K562 (cell line): Measurements from ENCODE around the gene ZFP69B. TPM values are rescaled to one million over a fixed set of nuclear protein-coding genes. Genes with fewer than 3 reads are reported as not detected.

Experiments
- ATAC-seq: fragments of 200-7000 bp; cut with Tn5 transposase; 3 replicates; pipeline ENCODE4 v1.9.1; 2020; ENCODE audit warnings: moderate library complexity
- Bru-seq: library from RNA; stranded (reverse); fragments of 400-500 nt; gene quantifications from one replicate; lab custom pipeline; 2021; lab: Mats Ljungman, UMichigan
- BruChase-seq, 2 experiments: library from RNA; stranded (reverse); fragments of 400-500 nt; gene quantifications; one replicate each; lab custom pipeline; 2021; lab: Mats Ljungman, UMichigan
- BruUV-seq: library from RNA; stranded (reverse); fragments of 400-500 nt; replicated peaks from 2 replicates; lab custom pipeline; 2021; lab: Mats Ljungman, UMichigan
- CTCF ChIA-PET: fragments of 300-600 bp; formaldehyde crosslinking; extraction: SDS; loops from one replicate; lab custom pipeline; 2021; ENCODE audit warnings: low intra/inter-chr PET ratio; lab: Yijun Ruan, JAX
- POLR2A ChIA-PET: fragments of 300-600, 350-650 bp; sonication (Branson Sonifier 250); formaldehyde crosslinking; extraction: SDS; loops from one replicate; lab custom pipeline; 2021; ENCODE audit warnings: antibody characterized with exemption, inconsistent platforms; lab: Yijun Ruan, JAX
- DNase-seq, 4 experiments: peaks; one replicate each; pipeline versions ENCODE4 v3.0.0 to v3.0.0-alpha.2; 2011 to 2018; ENCODE audit warnings: low spot score in 3 of 4, mixed read lengths in 3 of 4; ENCODE audit errors: extremely low read depth in 1 of 4
- FAIRE-seq: peaks from 2 replicates; lab custom pipeline; 2011; peaks lifted over from hg19 to GRCh38; lab: Jason Lieb, UNC
- H2AFZ ChIP-seq: 2 replicates; pipeline ENCODE4 v1.6.0; 2011; ENCODE audit warnings: low read depth, low read length, control low read depth, inconsistent platforms
- H3K27ac ChIP-seq: fragments of 200-600 bp; 3 replicates; pipeline ENCODE4 v1.8.0; 2011; ENCODE audit warnings: low read depth, mild to moderate bottlenecking, control low read depth, inconsistent platforms, low read length, moderate library complexity, mixed read lengths; ENCODE audit errors: extremely low read depth
- H3K27me3 ChIP-seq, 2 experiments: fragments of 300-600 bp in 1 of 2; 2 replicates in 1 of 2; 3 replicates in 1 of 2; pipeline versions ENCODE4 v1.6.0 to v1.8.0; 2011; ENCODE audit warnings: inconsistent platforms in 2 of 2, low read length in 2 of 2, mild to moderate bottlenecking in 1 of 2, mixed read lengths in 1 of 2, moderate library complexity in 1 of 2; ENCODE audit not compliant: control insufficient read depth in 2 of 2, insufficient read depth in 2 of 2
- H3K36me3 ChIP-seq: fragments of 300-600 bp; 3 replicates; pipeline ENCODE4 v1.8.0; 2011; ENCODE audit warnings: mild to moderate bottlenecking, low read length, inconsistent platforms; ENCODE audit not compliant: control insufficient read depth, insufficient read depth
- H3K4me1 ChIP-seq, 2 experiments: fragments of 200-600 bp in 1 of 2; replicated peaks in 1 of 2; 2 replicates in 1 of 2; 3 replicates in 1 of 2; pipeline versions ENCODE4 v1.5.1 to v1.8.0; 2011; ENCODE audit warnings: inconsistent platforms in 2 of 2, low read length in 2 of 2, mild to moderate bottlenecking in 1 of 2, mixed read lengths in 1 of 2, moderate library complexity in 1 of 2; ENCODE audit not compliant: control insufficient read depth in 2 of 2, insufficient read depth in 2 of 2
- H3K4me2 ChIP-seq: 2 replicates; pipeline ENCODE4 v1.6.1; 2011; ENCODE audit warnings: low read length, control low read depth, inconsistent platforms, mixed read lengths; ENCODE audit not compliant: insufficient read depth
- H3K4me3 ChIP-seq: fragments of 200-600 bp; sonication (generic), shearing (Covaris generic); 2 replicates; pipeline ENCODE4 v1.5.1; 2016; ENCODE audit warnings: control low read depth, inconsistent platforms
- H3K79me2 ChIP-seq: fragments of 200-600 bp; 3 replicates; pipeline ENCODE4 v1.8.0; 2011; ENCODE audit warnings: low read length, inconsistent platforms; ENCODE audit not compliant: control insufficient read depth, insufficient read depth
- H3K9ac ChIP-seq, 2 experiments: 2 replicates each; pipeline versions ENCODE4 v1.6.0 to v1.6.1; 2011; ENCODE audit warnings: low read depth in 2 of 2, low read length in 2 of 2, control low read depth in 1 of 2, inconsistent platforms in 1 of 2, mild to moderate bottlenecking in 1 of 2, mixed read lengths in 1 of 2; ENCODE audit not compliant: insufficient read depth in 1 of 2
- H3K9me1 ChIP-seq: one replicate; pipeline ENCODE4 v1.6.0; 2011; ENCODE audit warnings: inconsistent platforms, mild to moderate bottlenecking, low read length, moderate library complexity; ENCODE audit not compliant: control insufficient read depth, insufficient read depth
- H3K9me3 ChIP-seq: replicated peaks from 2 replicates; pipeline ENCODE4 v1.5.1; 2011; ENCODE audit warnings: low read depth, low read length, inconsistent platforms; ENCODE audit not compliant: control insufficient read depth, insufficient read depth
- H4K20me1 ChIP-seq: replicated peaks from 2 replicates; pipeline ENCODE4 v1.6.1; 2011; ENCODE audit warnings: low read length, inconsistent platforms, mixed read lengths; ENCODE audit not compliant: control insufficient read depth, insufficient read depth
- BHLHE40 ChIP-seq: IDR thresholded peaks from 2 replicates; pipeline ENCODE4 v1.6.1; 2011; ENCODE audit warnings: low read length, improper control_type of control experiment
- BRF1 ChIP-seq: IDR thresholded peaks from 3 replicates; pipeline ENCODE4 v1.6.1; 2011; ENCODE audit warnings: borderline replicate concordance, mild to moderate bottlenecking; ENCODE audit not compliant: insufficient read length; ENCODE audit errors: extremely low read depth
- FIP1L1 ChIP-seq: fragments of 200-400 bp; formaldehyde crosslinking; IDR thresholded peaks from 2 replicates; pipeline ENCODE4 v1.6.1; 2018; ENCODE audit warnings: mild to moderate bottlenecking, low read depth, low read length; ENCODE audit not compliant: poor library complexity, severe bottlenecking
- GABPA ChIP-seq: fragments of 200-800 bp; sonication (Bioruptor generic); conservative IDR thresholded peaks from 2 replicates; pipeline ENCODE4 v1.6.1; 2016; ENCODE audit warnings: low read depth, missing genetic modification characterization, missing compliant biosample characterization
- GABPB1 ChIP-seq: sonication (generic); formaldehyde crosslinking; IDR thresholded peaks from 2 replicates; pipeline ENCODE4 v1.8.0; 2022; ENCODE audit warnings: mild to moderate bottlenecking, missing genetic modification reagents
- LCOR ChIP-seq: sonication (generic); formaldehyde crosslinking; IDR thresholded peaks from 2 replicates; pipeline ENCODE4 v1.8.0; 2022; ENCODE audit warnings: mild to moderate bottlenecking, missing genetic modification reagents
- PHF8 ChIP-seq: fragments of 200-600 bp; sonication (generic); IDR thresholded peaks from 2 replicates; pipeline ENCODE4 v1.6.1; 2012; ENCODE audit warnings: mixed run types, mild to moderate bottlenecking, inconsistent platforms, low read length, moderate library complexity, borderline replicate concordance
- POLR2A ChIP-seq: fragments of 450-650 bp; conservative IDR thresholded peaks from 2 replicates; pipeline ENCODE4 v1.6.1; 2016
- RBM34 ChIP-seq: fragments of 200-400 bp; formaldehyde crosslinking; IDR thresholded peaks from 2 replicates; pipeline ENCODE4 v1.6.1; 2018; ENCODE audit warnings: low read length, borderline replicate concordance; ENCODE audit not compliant: insufficient read depth
- TEAD4 ChIP-seq, 2 experiments: sonication (generic) in 1 of 2; formaldehyde crosslinking in 1 of 2; IDR thresholded peaks; 2 replicates each; pipeline versions ENCODE4 v1.6.1 to v1.8.0; 2012 to 2022; ENCODE audit warnings: borderline replicate concordance in 1 of 2, inconsistent platforms in 1 of 2, low read length in 1 of 2, mild to moderate bottlenecking in 1 of 2, missing genetic modification reagents in 1 of 2
- ZNF263 ChIP-seq: sonication (generic); formaldehyde crosslinking; IDR thresholded peaks from 2 replicates; pipeline ENCODE4 v1.8.0; 2022; ENCODE audit warnings: mild to moderate bottlenecking, missing genetic modification reagents, borderline replicate concordance
- WGBS: fragments of 100-300 bp; shearing (Covaris generic); methylation state at CpG from one replicate; pipeline ENCODE4 v1.1.6; 2016; ENCODE audit warnings: low coverage, mixed read lengths; ENCODE audit not compliant: insufficient coverage; ENCODE audit errors: missing lambda C conversion rate; 5-methylcytosine and 5-hydroxymethylcytosine counted together
- in situ Hi-C: fragments of 300-500 bp; cut with MboI; formaldehyde crosslinking; loops from 4 replicates; pipeline ENCODE4 v1.15.0; 2018; ENCODE audit warnings: inconsistent platforms, mixed read lengths
- intact Hi-C: fragments of 100-400 bp; cut with micrococcal nuclease; formaldehyde crosslinking; loops from 2 replicates; pipeline ENCODE4 v1.14.2; 2022
- long read RNA-seq, 3 experiments: library from polyadenylated mRNA in 2 of 3; library from RNA in 1 of 3; unstranded in 2 of 3; stranded (forward) in 1 of 3; transcript quantifications; one replicate each; pipeline ENCODE4 v2.0.0, GENCODE V29; 2019 to 2022
- polyA minus RNA-seq, 3 experiments: library from RNA; depleted of rRNA, polyadenylated mRNA; stranded (reverse); fragments of >200 nt; gene quantifications; 2 replicates each; pipeline ENCODE4 v1.2.3, GENCODE V29; 2011
- polyA plus RNA-seq, 8 experiments: library from polyadenylated mRNA; depleted of rRNA in 4 of 8; stranded (reverse) in 5 of 8; unstranded in 3 of 8; fragments of >200 nt; fragmentation: Nextera tagmentation in 2 of 8; fragmentation: Illumina TruSeq in 1 of 8; extraction: Ambion mirVana in 2 of 8; extraction: Trizol in 1 of 8; gene quantifications; 2 replicates each; pipeline versions ENCODE4 v1.2.1 to v1.2.3, GENCODE V29; 2011 to 2014; ENCODE audit warnings: inconsistent platforms in 1 of 8, missing spikeins in 1 of 8
- total RNA-seq, 7 experiments: library from RNA; depleted of rRNA in 6 of 7; stranded (reverse); fragments of >200 nt in 6 of 7; fragmentation: Illumina TruSeq in 2 of 7; extraction: Trizol in 2 of 7; gene quantifications; 2 replicates each; pipeline versions ENCODE4 v1.2.1 to v1.2.3, GENCODE V29; 2011 to 2021; ENCODE audit warnings: low replicate concordance in 1 of 7
- TF ChIP-seq, protein P1 (sequence below): fragments of 450-650 bp; formaldehyde crosslinking; IDR thresholded peaks from 2 replicates; pipeline ENCODE4 v1.4.0; 2022; ENCODE audit warnings: missing genetic modification characterization

ZFP69B gene
- 10.7 and 26.6 TPM in 2 replicates for total RNA-seq (2011; cell fraction: chromatin; rRNA removed; ENCODE audit: low replicate concordance)
- 7.2 and 9.2 TPM in 2 replicates for total RNA-seq (2011; cell fraction: nucleolus; rRNA removed)
- 11.4 and 12.9 TPM in 2 replicates for total RNA-seq (2011; cell fraction: nucleoplasm; rRNA removed)
- total RNA-seq (2014; rRNA removed), result 6.0 and 6.4 TPM in 2 replicates
- total RNA-seq (2014; rRNA removed; fragmentation: Illumina TruSeq; extraction: Trizol), result 10.3 and 12.8 TPM in 2 replicates
- total RNA-seq (2015; rRNA removed; fragmentation: Illumina TruSeq; extraction: Trizol), result 5.5 and 5.6 TPM in 2 replicates
- 8.2 and 9.5 TPM in 2 replicates for total RNA-seq (2021)
- 7.5 and 8.4 TPM in 2 replicates for polyA plus RNA-seq (2011; rRNA removed)
- 1.6 and 2.9 TPM in 2 replicates for polyA plus RNA-seq (2011; cell fraction: cytosol; rRNA removed)
- polyA plus RNA-seq (2011; cell fraction: nucleus; rRNA removed), result 5.7 and 5.9 TPM in 2 replicates
- 4.5 and 5.3 TPM in 2 replicates for polyA plus RNA-seq (2012)
- polyA plus RNA-seq (2014; fragmentation: Illumina TruSeq; extraction: Trizol), result 9.4 and 10.2 TPM in 2 replicates
- 1 to 10 TPM; 1.6 to 2.8 TPM for polyA plus RNA-seq (2014; fragmentation: Nextera tagmentation; extraction: Ambion mirVana)
- 7.9 and 8.9 TPM in 2 replicates for polyA plus RNA-seq (2014; rRNA removed)
- 10.6 and 14.2 TPM in 2 replicates for polyA minus RNA-seq (2011; rRNA and poly(A)+ RNA removed)
- polyA minus RNA-seq (2011; cell fraction: cytosol; rRNA and poly(A)+ RNA removed), result 2.9 and 4.1 TPM in 2 replicates
- polyA minus RNA-seq (2011; cell fraction: nucleus; rRNA and poly(A)+ RNA removed), result 5.3 and 9.3 TPM in 2 replicates
- percentile 75 among the genes with signal in this experiment for Bru-seq, nascent RNA
- BruChase-seq, experiment 1, labeled RNA remaining after a 2-hour chase, result percentile 72 among the genes with signal in this experiment
- BruChase-seq, experiment 2, labeled RNA remaining after a 6-hour chase, result percentile 72 among the genes with signal in this experiment
- long read RNA-seq, experiment 1, partial matches to known transcripts, result 6 of 20 reads
- long read RNA-seq, experiment 1, other reads (novel, unspliced or antisense), result 12 of 20 reads
- long read RNA-seq, experiment 2, partial matches to known transcripts, result 0 of 5 reads
- long read RNA-seq, experiment 2, other reads (novel, unspliced or antisense), result 5 of 5 reads
- long read RNA-seq, experiment 3, partial matches to known transcripts, result 1 of 5 reads
- long read RNA-seq, experiment 3, other reads (novel, unspliced or antisense), result 3 of 5 reads

DNA sequence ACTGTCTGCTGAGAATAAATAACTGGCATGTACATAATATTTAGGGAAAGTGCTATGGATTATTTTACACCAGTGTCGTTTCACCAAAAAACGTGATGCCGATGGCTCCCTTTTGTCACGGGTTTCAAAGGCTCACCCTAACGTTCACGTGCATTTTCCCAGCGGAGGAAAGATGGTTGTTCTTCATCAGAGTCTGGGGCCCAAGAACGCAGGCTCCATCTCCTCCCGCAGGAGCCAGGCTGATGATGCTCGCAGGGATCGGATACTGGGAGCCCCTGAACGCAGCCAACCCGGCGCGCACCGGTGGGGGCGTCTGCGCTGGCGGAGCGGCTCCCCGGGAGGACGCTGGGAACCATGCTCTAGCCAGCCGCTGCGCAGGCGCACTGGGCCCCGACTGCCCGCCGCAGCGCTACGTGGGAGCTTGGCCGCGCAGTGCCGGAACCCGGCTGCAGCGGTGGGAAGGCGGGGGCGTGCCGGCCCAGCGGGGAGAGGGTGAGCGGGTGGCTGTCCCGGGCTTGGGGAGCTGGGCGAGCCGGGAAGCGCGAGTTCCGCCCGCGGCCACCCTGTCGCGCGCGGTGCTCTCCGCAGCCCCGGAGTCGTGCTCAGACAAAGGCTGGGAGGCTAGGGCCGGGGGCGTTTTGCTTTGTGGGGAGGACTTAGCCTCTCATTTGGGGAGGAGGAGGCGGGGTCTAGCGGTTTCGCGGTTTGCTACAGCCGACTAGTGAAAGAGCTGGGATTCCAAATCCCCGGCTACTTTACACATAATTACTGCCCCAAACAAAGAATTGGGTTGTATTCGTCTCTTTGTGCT is at the start of gene ZFP69B:
TSS of gene ZFP69B (plus strand) at position 793 of the 811 bp plus-strand sequence. CDS start 486 bp downstream, outside the sequence.
- 17% methylated on average over 64 of the region's 64 CpGs for WGBS
- ChIA-PET POLR2A (interaction anchor here (0.6 to 2.2 kb wide), 10 partner anchors 20 to 767 kb away, joined by 3 to 7 read pairs (median 4); partner anchors contain the start of gene ZFP69), CTCF (no interaction called here)
- Histone ChIP-seq H3K27me3 (no peaks in the 10 kb centered on the region), H2AFZ (peak within 1 kb of the TSS; percentile 98), H3K4me1 (peaks cover 10% of the 10 kb centered on the region in 2 experiments; a peak in 3 of 5 replicates), H3K36me3 (peaks cover 10% of the 10 kb centered on the region; the same call in 2 of the 3 replicates), H4K20me1 (no peaks in the 10 kb centered on the region), H3K27ac (peak within 1 kb of the TSS; percentile 79), H3K9ac (peak within 1 kb of the TSS; percentile 80 to 90), H3K9me3 (peaks cover 16% of the 10 kb centered on the region), H3K4me3 (peak within 1 kb of the TSS; percentile 58), H3K79me2 (peaks cover 22% of the 10 kb centered on the region), H3K9me1 (no peaks in the 10 kb centered on the region), H3K4me2 (peak within 1 kb of the TSS; percentile 90)
- intact Hi-C loops, result no loop called here
- DNase-seq (peak; percentile 95 to 98 (median 97)), FAIRE-seq (peak; percentile 55), ATAC-seq (peak; percentile 97)
- in situ Hi-C loops, result no loop called here
- BruUV-seq, result no TSS peak
- TF ChIP-seq BHLHE40, result peak; percentile 53; the same call in 1 of the 2 replicates
- no peak for TF ChIP-seq TEAD4 (IDR thresholded peaks at IDR 0.05; ENCODE audit: low read length)
- 0 out of 2 replicates have a peak, but pooled peaks have one; percentile 39 for TF ChIP-seq TEAD4 (CRISPR knock-in tag; IDR thresholded peaks at IDR 0.05; ENCODE audit: borderline replicate concordance)
- TF ChIP-seq BRF1, result no peak
- no peak for TF ChIP-seq LCOR (CRISPR knock-in tag)
- TF ChIP-seq POLR2A, result peak; percentile 81
- 0 out of 2 replicates have a peak, but pooled peaks have one; percentile 23 for TF ChIP-seq RBM34
- TF ChIP-seq, protein P1, sequence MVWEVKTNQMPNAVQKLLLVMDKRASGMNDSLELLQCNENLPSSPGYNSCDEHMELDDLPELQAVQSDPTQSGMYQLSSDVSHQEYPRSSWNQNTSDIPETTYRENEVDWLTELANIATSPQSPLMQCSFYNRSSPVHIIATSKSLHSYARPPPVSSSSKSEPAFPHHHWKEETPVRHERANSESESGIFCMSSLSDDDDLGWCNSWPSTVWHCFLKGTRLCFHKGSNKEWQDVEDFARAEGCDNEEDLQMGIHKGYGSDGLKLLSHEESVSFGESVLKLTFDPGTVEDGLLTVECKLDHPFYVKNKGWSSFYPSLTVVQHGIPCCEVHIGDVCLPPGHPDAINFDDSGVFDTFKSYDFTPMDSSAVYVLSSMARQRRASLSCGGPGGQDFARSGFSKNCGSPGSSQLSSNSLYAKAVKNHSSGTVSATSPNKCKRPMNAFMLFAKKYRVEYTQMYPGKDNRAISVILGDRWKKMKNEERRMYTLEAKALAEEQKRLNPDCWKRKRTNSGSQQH (CRISPR knock-in tag), result no peak
- peak; percentile 63 for TF ChIP-seq FIP1L1
- TF ChIP-seq ZNF263, result peak; percentile 97
- peak; percentile 61 for TF ChIP-seq GABPB1 (CRISPR knock-in tag)
- TF ChIP-seq PHF8, result peak; percentile 84; the same call in 1 of the 2 replicates
- peak; percentile 56 for TF ChIP-seq GABPA
